HepG2 (cell line): ENCODE measurements around the gene PDZD7. TPM values are rescaled to one million over a fixed set of nuclear protein-coding genes. Genes with fewer than 3 reads are reported as not detected.
A peak's percentile ranks its signal among the peaks of the same experiment; 100 is the strongest.

Experiments
- ATF7 ChIP-seq, 2 experiments: fragments of 450-650 bp in 1 of 2; sonication (generic) in 1 of 2; formaldehyde crosslinking in 1 of 2; IDR thresholded peaks; 2 replicates each; pipeline versions ENCODE4 v1.4.0 to v1.6.1; 2016 to 2020; ENCODE audit warnings: antibody characterized with exemption in 1 of 2, mild to moderate bottlenecking in 1 of 2, missing genetic modification reagents in 1 of 2
- CBFB ChIP-seq: sonication (generic); formaldehyde crosslinking; IDR thresholded peaks from 2 replicates; pipeline ENCODE4 v1.4.0; 2020; ENCODE audit warnings: missing genetic modification reagents
- MTA1 ChIP-seq: sonication (generic); formaldehyde crosslinking; IDR thresholded peaks from 2 replicates; pipeline ENCODE4 v1.4.0; 2020; ENCODE audit warnings: missing genetic modification reagents, mild to moderate bottlenecking, borderline replicate concordance
- MTF2 ChIP-seq: sonication (generic); formaldehyde crosslinking; IDR thresholded peaks from 2 replicates; pipeline ENCODE4 v1.5.0; 2020; ENCODE audit warnings: missing genetic modification reagents, borderline replicate concordance
- NFKB2 ChIP-seq: sonication (generic); formaldehyde crosslinking; IDR thresholded peaks from 2 replicates; pipeline ENCODE4 v1.4.0; 2020; ENCODE audit warnings: missing genetic modification reagents, borderline replicate concordance
- PHF21A ChIP-seq: sonication (generic); formaldehyde crosslinking; IDR thresholded peaks from 2 replicates; pipeline ENCODE4 v1.5.0; 2020; ENCODE audit warnings: mild to moderate bottlenecking, missing genetic modification reagents
- ZMAT3 ChIP-seq: sonication (generic); formaldehyde crosslinking; conservative IDR thresholded peaks from 2 replicates; pipeline ENCODE4 v1.7.0; 2021; ENCODE audit warnings: missing genetic modification reagents
- ZNF709 ChIP-seq: sonication (generic); formaldehyde crosslinking; IDR thresholded peaks from 2 replicates; pipeline ENCODE4 v1.5.0; 2020; ENCODE audit warnings: mild to moderate bottlenecking, missing genetic modification reagents
- ZNF788 ChIP-seq: sonication (generic); formaldehyde crosslinking; IDR thresholded peaks from 2 replicates; pipeline ENCODE4 v1.5.0; 2020; ENCODE audit warnings: mild to moderate bottlenecking, missing genetic modification reagents, borderline replicate concordance
- ZNF816 ChIP-seq: sonication (generic); formaldehyde crosslinking; IDR thresholded peaks from 2 replicates; pipeline ENCODE4 v1.8.0; 2022; ENCODE audit warnings: missing genetic modification reagents, mild to moderate bottlenecking, borderline replicate concordance
- polyA plus RNA-seq, 8 experiments: library from polyadenylated mRNA; depleted of rRNA in 3 of 8; stranded (reverse) in 7 of 8; unstranded in 1 of 8; fragments of >200 nt; fragmentation: Illumina TruSeq in 4 of 8; extraction: Trizol in 4 of 8; gene quantifications; 2 replicates each; pipeline versions ENCODE4 v1.2.1 to v1.2.3, GENCODE V29; 2011 to 2016; ENCODE audit warnings: low read depth in 4 of 8, missing spikeins in 1 of 8, mixed read lengths in 1 of 8; ENCODE audit not compliant: insufficient read depth in 1 of 8
- total RNA-seq, 5 experiments: library from RNA; depleted of rRNA; stranded (reverse); fragments of >200 nt; fragmentation: Illumina TruSeq; extraction: Trizol; gene quantifications; 2 replicates each; pipeline ENCODE4 v1.2.3, GENCODE V29; 2016; ENCODE audit warnings: low read depth in 1 of 5
- TF ChIP-seq, protein P1 (sequence below): sonication (generic); formaldehyde crosslinking; IDR thresholded peaks from 2 replicates; pipeline ENCODE4 v1.4.0; 2020; ENCODE audit warnings: missing genetic modification reagents
- TF ChIP-seq, protein P2 (sequence below): IDR thresholded peaks from 2 replicates; pipeline ENCODE4 v1.6.1; 2016
- TF ChIP-seq, protein P3 (sequence below): sonication (generic); formaldehyde crosslinking; IDR thresholded peaks from 2 replicates; pipeline ENCODE4 v1.8.1; 2023; ENCODE audit warnings: mild to moderate bottlenecking, missing genetic modification reagents, borderline replicate concordance
- TF ChIP-seq, protein P4 (sequence below): sonication (generic); formaldehyde crosslinking; conservative IDR thresholded peaks from 2 replicates; pipeline ENCODE4 v1.4.0; 2020; ENCODE audit warnings: missing genetic modification reagents
- TF ChIP-seq, protein P5 (sequence below): sonication (generic); formaldehyde crosslinking; IDR thresholded peaks from 2 replicates; pipeline ENCODE4 v1.4.0; 2020; ENCODE audit warnings: missing genetic modification reagents, borderline replicate concordance
- TF ChIP-seq, protein P6 (sequence below): IDR thresholded peaks from 2 replicates; pipeline ENCODE4 v1.6.1; 2016; ENCODE audit warnings: missing compliant biosample characterization, missing genetic modification reagents, borderline replicate concordance
- TF ChIP-seq, protein P7 (sequence below): conservative IDR thresholded peaks from 2 replicates; pipeline ENCODE4 v1.6.1; 2018; ENCODE audit warnings: missing genetic modification reagents

Gene PDZD7
- total and polyA plus RNA-seq, 2 of the 13 experiments (the other 11 are each of a cell fraction or from before 2014, with no cell fraction given), result 0.58 to 0.73 TPM

DNA sequence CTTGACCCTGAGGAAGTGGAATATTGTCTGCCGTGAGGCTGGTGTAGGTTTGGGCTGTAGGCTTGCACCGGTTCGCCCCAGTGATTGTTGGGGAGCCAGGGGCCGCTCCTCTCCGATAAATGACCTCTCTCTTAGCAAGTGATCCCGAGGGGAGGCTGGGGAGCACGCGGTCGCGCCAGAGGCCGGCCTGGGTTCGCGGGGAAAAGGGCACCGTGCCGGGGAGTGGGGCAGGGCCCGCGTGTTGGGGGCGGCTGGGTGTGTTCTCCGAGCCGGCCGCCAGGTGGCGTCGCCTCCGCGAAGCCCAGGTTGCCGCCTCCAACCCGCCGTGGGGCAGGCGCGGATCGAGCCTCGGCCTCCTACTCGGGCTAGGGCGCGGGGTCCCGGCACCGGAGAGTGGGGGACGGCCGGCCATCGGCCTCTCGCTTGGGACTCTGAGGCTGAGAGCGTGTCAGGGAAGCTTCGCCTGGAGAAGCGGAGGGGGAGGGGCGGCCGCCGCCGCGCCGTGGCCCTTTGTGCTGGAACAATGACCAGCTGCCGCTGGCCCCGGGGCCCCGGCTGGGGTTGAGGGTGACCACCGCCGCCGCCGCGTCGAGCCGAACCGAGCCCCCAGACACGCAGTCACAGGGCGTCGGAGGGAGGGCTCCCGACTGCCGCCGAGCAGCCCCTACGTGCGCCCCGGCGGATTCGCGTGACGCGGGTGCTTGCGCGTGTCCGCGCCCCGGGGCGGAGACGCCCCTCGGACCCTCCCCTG, 31.8 kb downstream of the PDZD7 start (continued):
- TF ChIP-seq, protein P1, sequence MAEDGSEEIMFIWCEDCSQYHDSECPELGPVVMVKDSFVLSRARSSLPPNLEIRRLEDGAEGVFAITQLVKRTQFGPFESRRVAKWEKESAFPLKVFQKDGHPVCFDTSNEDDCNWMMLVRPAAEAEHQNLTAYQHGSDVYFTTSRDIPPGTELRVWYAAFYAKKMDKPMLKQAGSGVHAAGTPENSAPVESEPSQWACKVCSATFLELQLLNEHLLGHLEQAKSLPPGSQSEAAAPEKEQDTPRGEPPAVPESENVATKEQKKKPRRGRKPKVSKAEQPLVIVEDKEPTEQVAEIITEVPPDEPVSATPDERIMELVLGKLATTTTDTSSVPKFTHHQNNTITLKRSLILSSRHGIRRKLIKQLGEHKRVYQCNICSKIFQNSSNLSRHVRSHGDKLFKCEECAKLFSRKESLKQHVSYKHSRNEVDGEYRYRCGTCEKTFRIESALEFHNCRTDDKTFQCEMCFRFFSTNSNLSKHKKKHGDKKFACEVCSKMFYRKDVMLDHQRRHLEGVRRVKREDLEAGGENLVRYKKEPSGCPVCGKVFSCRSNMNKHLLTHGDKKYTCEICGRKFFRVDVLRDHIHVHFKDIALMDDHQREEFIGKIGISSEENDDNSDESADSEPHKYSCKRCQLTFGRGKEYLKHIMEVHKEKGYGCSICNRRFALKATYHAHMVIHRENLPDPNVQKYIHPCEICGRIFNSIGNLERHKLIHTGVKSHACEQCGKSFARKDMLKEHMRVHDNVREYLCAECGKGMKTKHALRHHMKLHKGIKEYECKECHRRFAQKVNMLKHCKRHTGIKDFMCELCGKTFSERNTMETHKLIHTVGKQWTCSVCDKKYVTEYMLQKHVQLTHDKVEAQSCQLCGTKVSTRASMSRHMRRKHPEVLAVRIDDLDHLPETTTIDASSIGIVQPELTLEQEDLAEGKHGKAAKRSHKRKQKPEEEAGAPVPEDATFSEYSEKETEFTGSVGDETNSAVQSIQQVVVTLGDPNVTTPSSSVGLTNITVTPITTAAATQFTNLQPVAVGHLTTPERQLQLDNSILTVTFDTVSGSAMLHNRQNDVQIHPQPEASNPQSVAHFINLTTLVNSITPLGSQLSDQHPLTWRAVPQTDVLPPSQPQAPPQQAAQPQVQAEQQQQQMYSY (CRISPR knock-in tag), result 0 out of 2 replicates have a peak, but pooled peaks have one; percentile 3
- TF ChIP-seq ZMAT3 (CRISPR knock-in tag), result no peak; the same call in none of the 2 replicates
- TF ChIP-seq ATF7 (IDR thresholded peaks at IDR 0.05), result no peak
- TF ChIP-seq ATF7 (CRISPR knock-in tag; IDR thresholded peaks at IDR 0.05), result 0 out of 2 replicates have a peak, but pooled peaks have one; percentile 22
- peak; percentile 69; the same call in 1 of the 2 replicates for TF ChIP-seq NFKB2 (CRISPR knock-in tag)
- TF ChIP-seq, protein P2, sequence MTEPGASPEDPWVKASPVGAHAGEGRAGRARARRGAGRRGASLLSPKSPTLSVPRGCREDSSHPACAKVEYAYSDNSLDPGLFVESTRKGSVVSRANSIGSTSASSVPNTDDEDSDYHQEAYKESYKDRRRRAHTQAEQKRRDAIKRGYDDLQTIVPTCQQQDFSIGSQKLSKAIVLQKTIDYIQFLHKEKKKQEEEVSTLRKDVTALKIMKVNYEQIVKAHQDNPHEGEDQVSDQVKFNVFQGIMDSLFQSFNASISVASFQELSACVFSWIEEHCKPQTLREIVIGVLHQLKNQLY (CRISPR knock-in tag), result no peak; the same call in 1 of the 2 replicates
- TF ChIP-seq, protein P3, sequence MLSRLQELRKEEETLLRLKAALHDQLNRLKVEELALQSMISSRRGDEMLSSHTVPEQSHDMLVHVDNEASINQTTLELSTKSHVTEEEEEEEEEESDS, result peak; percentile 78; the same call in 1 of the 2 replicates
- peak; percentile 82; the same call in 1 of the 2 replicates for TF ChIP-seq ZNF709
- no peak for TF ChIP-seq MTF2
- 0 out of 2 replicates have a peak, but pooled peaks have one; percentile 46 for TF ChIP-seq CBFB
- TF ChIP-seq ZNF816 (CRISPR knock-in tag), result peak; percentile 33; the same call in 1 of the 2 replicates
- TF ChIP-seq, protein P4, sequence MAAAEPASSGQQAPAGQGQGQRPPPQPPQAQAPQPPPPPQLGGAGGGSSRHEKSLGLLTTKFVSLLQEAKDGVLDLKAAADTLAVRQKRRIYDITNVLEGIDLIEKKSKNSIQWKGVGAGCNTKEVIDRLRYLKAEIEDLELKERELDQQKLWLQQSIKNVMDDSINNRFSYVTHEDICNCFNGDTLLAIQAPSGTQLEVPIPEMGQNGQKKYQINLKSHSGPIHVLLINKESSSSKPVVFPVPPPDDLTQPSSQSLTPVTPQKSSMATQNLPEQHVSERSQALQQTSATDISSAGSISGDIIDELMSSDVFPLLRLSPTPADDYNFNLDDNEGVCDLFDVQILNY (CRISPR knock-in tag), result peak; percentile 27; the same call in 1 of the 2 replicates
- TF ChIP-seq, protein P5, sequence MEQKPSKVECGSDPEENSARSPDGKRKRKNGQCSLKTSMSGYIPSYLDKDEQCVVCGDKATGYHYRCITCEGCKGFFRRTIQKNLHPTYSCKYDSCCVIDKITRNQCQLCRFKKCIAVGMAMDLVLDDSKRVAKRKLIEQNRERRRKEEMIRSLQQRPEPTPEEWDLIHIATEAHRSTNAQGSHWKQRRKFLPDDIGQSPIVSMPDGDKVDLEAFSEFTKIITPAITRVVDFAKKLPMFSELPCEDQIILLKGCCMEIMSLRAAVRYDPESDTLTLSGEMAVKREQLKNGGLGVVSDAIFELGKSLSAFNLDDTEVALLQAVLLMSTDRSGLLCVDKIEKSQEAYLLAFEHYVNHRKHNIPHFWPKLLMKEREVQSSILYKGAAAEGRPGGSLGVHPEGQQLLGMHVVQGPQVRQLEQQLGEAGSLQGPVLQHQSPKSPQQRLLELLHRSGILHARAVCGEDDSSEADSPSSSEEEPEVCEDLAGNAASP (CRISPR knock-in tag), result peak; percentile 17; the same call in 1 of the 2 replicates
- TF ChIP-seq PHF21A (CRISPR knock-in tag), result peak; percentile 17
- TF ChIP-seq ZNF788 (CRISPR knock-in tag), result 0 out of 2 replicates have a peak, but pooled peaks have one; percentile 4
- peak; percentile 69 for TF ChIP-seq MTA1 (CRISPR knock-in tag)
- TF ChIP-seq, protein P6, sequence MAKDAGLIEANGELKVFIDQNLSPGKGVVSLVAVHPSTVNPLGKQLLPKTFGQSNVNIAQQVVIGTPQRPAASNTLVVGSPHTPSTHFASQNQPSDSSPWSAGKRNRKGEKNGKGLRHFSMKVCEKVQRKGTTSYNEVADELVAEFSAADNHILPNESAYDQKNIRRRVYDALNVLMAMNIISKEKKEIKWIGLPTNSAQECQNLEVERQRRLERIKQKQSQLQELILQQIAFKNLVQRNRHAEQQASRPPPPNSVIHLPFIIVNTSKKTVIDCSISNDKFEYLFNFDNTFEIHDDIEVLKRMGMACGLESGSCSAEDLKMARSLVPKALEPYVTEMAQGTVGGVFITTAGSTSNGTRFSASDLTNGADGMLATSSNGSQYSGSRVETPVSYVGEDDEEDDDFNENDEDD (CRISPR knock-in tag), result peak; percentile 71; the same call in 1 of the 2 replicates
- TF ChIP-seq, protein P7, sequence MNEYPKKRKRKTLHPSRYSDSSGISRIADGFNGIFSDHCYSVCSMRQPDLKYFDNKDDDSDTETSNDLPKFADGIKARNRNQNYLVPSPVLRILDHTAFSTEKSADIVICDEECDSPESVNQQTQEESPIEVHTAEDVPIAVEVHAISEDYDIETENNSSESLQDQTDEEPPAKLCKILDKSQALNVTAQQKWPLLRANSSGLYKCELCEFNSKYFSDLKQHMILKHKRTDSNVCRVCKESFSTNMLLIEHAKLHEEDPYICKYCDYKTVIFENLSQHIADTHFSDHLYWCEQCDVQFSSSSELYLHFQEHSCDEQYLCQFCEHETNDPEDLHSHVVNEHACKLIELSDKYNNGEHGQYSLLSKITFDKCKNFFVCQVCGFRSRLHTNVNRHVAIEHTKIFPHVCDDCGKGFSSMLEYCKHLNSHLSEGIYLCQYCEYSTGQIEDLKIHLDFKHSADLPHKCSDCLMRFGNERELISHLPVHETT (CRISPR knock-in tag), result 0 out of 2 replicates have a peak, but pooled peaks have one; percentile 70
